Esophagus squamous epithelium (tissue), 5 donors: Measurements from ENCODE around the gene LARP4B. TPM values are rescaled to one million over a fixed set of nuclear protein-coding genes. Genes with fewer than 3 reads are reported as not detected.

Experiments used
- DNase-seq: peaks from one replicate; lab custom pipeline; 2025; lab: John Stamatoyannopoulos, UW
- H3K27ac ChIP-seq, 4 donors: fragments of 200-600 bp; sonication (generic); one replicate each; pipeline ENCODE4 v1.5.1; 2016 to 2019; ENCODE audit warnings: mild to moderate bottlenecking in 1 of 4
- H3K27me3 ChIP-seq, 4 donors: fragments of 200-600 bp; sonication (generic); 1 replicate in 3 of 4; 2 replicates in 1 of 4; pipeline versions ENCODE4 v1.5.1 to v1.6.0; 2017 to 2021; ENCODE audit warnings: antibody characterized with exemption in 1 of 4
- H3K36me3 ChIP-seq, 3 donors: fragments of 200-600 bp; sonication (generic); one replicate each; pipeline ENCODE4 v1.5.1; 2016 to 2019
- H3K4me1 ChIP-seq, 3 donors: fragments of 200-600 bp; sonication (generic); one replicate each; pipeline ENCODE4 v1.5.1; 2017 to 2019
- H3K4me3 ChIP-seq, 4 donors: fragments of 200-600 bp; sonication (generic); 1 replicate in 3 of 4; 2 replicates in 1 of 4; pipeline ENCODE4 v1.5.1; 2016 to 2019; ENCODE audit warnings: mild to moderate bottlenecking in 2 of 4, moderate library complexity in 1 of 4
- H3K9me3 ChIP-seq, 3 donors: fragments of 200-600 bp; sonication (generic); one replicate each; pipeline ENCODE4 v1.5.1; 2016 to 2019
- POLR2A ChIP-seq, 4 donors: fragments of 450-650 bp; IDR thresholded peaks; one replicate each; pipeline ENCODE4 v1.6.1; 2017; ENCODE audit warnings: antibody characterized with exemption in 4 of 4, mild to moderate bottlenecking in 4 of 4, moderate library complexity in 3 of 4
- WGBS, 2 donors: methylation state at CpG; one replicate each; pipeline ENCODE4 v1.1.5; 2018; 5-methylcytosine and 5-hydroxymethylcytosine counted together
- intact Hi-C: fragments of 100-400 bp; cut with DNase I; formaldehyde crosslinking; loops from one replicate; pipeline ENCODE4 v1.15.0; 2022
- total RNA-seq, 4 donors: library from RNA; depleted of rRNA; stranded (reverse); fragments of >200 nt; gene quantifications; one replicate each; pipeline ENCODE4 v1.1.0, GENCODE V29; 2016
- TF ChIP-seq, protein P1 (sequence below), 6 experiments: fragments of 450-650 bp in 4 of 6; fragments of 200-600 bp in 2 of 6; sonication (generic) in 2 of 6; IDR thresholded peaks; one replicate each; pipeline ENCODE4 v1.5.1; 2016 to 2019; ENCODE audit warnings: antibody characterized with exemption in 6 of 6, mild to moderate bottlenecking in 4 of 6, moderate library complexity in 4 of 6
- donor health status: DM: yes; HTN: yes; CAD: no.

Gene LARP4B
- total RNA-seq, 4 donors from 2014 or later = 32.7 to 75.5 (median 63.4) TPM

DNA sequence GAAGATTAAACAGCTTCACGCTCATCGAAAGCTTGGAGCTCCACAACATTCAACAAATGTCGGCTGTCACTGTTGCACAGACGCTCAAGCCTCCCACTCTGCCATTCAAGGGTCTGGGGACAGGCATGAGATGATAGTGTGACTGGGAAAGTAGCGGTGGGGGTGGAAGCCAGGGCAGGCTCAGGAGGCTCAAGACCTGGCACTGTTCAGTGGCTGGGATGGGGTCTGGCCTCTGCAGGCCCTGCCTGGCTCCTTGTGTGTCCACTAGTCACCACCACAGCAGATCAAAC is 43.2 kb upstream of the LARP4B start:
- WGBS, 2 donors = 92% methylated on average over 5 of the region's 5 CpGs; no CpG with 5 or more reads in 1 of the 2 donors

DNA sequence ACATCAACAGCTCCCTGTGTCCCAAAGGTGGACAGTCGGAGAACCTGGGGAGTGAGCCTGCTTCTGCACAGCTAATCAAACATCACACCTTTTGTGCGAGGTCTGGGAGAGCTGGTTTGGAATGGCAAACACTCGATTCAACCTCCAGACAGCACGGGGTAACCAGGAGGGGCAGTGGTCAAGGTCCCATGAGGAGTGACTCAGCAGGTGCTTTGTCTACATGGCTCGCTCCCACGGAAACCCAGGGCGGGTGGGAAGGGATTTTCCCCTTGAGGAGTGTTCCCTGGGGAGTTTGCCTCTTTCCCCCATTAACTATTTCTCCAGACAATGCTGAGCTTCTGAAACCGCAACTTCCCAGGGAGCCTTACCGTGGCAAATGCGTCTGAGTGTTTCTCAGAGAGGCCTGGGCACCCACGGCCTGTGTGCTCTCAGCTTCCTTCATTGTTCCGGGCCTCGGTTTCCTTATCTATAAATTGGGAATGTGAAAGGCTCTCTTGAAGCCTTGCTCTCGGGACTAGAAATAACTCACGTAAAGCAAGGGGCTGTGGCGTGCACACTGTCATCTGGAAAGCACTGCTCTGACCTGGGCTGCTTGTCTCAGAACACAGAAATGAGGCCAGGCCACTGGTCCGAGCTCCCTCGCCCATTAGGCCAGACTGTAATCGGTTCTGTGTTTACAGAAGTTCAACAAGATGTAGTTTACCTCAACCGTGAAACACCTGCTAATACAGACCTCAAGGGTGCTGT is 42.7 kb upstream of the LARP4B start:
- TF ChIP-seq, protein P1, sequence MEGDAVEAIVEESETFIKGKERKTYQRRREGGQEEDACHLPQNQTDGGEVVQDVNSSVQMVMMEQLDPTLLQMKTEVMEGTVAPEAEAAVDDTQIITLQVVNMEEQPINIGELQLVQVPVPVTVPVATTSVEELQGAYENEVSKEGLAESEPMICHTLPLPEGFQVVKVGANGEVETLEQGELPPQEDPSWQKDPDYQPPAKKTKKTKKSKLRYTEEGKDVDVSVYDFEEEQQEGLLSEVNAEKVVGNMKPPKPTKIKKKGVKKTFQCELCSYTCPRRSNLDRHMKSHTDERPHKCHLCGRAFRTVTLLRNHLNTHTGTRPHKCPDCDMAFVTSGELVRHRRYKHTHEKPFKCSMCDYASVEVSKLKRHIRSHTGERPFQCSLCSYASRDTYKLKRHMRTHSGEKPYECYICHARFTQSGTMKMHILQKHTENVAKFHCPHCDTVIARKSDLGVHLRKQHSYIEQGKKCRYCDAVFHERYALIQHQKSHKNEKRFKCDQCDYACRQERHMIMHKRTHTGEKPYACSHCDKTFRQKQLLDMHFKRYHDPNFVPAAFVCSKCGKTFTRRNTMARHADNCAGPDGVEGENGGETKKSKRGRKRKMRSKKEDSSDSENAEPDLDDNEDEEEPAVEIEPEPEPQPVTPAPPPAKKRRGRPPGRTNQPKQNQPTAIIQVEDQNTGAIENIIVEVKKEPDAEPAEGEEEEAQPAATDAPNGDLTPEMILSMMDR (IDR thresholded peaks at IDR 0.05) = no peak
- no peak for TF ChIP-seq POLR2A (IDR thresholded peaks at IDR 0.05)
- no peak for DNase-seq
- H3K27ac ChIP-seq = no peak overlapping the region

More for the DNA sequence above, 43.2 kb upstream of the LARP4B start:
- TF ChIP-seq POLR2A (IDR thresholded peaks at IDR 0.05) = no peak
- TF ChIP-seq, protein P1 (IDR thresholded peaks at IDR 0.05) = no peak
- peaks cover 0 to under 1% (median 0%) of the 10 kb centered on the region in 3 donors for H3K36me3 ChIP-seq
- peaks cover 0 to 3% (median 0%) of the 10 kb centered on the region in 4 donors for H3K27me3 ChIP-seq
- no peak overlapping the region for H3K27ac ChIP-seq
- peaks cover 0 to 22% (median 9%) of the 10 kb centered on the region in 3 donors for H3K4me1 ChIP-seq
- no peak overlapping the region for H3K4me3 ChIP-seq
- DNase-seq = no peak
- peaks cover 0 to 16% (median 5%) of the 10 kb centered on the region in 3 donors for H3K9me3 ChIP-seq
- intact Hi-C loops = no loop called here

DNA sequence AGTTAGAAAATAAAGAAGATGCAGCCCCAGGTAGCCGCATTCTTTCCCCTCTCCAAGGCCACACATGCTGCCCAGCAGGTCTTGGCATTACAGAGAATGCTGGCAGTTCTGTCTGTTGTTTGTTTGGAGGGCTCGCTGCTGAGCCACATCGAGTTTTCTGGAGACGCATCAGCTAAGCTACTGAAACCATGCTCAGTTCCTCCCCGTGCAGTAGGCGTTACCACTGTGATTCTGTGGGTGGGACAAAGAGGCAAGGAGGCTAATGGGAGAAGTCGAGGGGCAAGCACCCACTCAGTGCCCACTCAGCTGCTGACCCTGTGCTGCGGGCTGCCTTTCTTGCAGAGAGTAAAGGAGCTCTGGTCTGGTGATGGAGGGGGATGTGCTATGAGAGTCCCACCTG is 41.3 kb upstream of the LARP4B start:
- H3K27me3 ChIP-seq = peaks cover 0 to 9% (median 0%) of the 10 kb centered on the region in 4 donors
- 80 to 100% methylated on average over 2 to 7 of the region's 8 CpGs for WGBS, 2 donors
- no peak overlapping the region for H3K27ac ChIP-seq
- no peaks in the 10 kb centered on the region for H3K36me3 ChIP-seq
- H3K4me1 ChIP-seq = peaks cover 0 to 22% (median 9%) of the 10 kb centered on the region in 3 donors
- no peak overlapping the region for H3K4me3 ChIP-seq
- H3K9me3 ChIP-seq = no peaks in the 10 kb centered on the region
- intact Hi-C loops = no loop called here
- no peak for TF ChIP-seq POLR2A (IDR thresholded peaks at IDR 0.05)
- TF ChIP-seq, protein P1 (IDR thresholded peaks at IDR 0.05) = no peak
- DNase-seq = no peak

More for the DNA sequence above, 42.7 kb upstream of the LARP4B start:
- Histone ChIP-seq H3K36me3 (no peaks in the 10 kb centered on the region), H3K27me3 (peaks cover 0 to 8% (median 0%) of the 10 kb centered on the region in 4 donors), H3K4me1 (peaks cover 0 to 22% (median 9%) of the 10 kb centered on the region in 3 donors), H3K9me3 (peaks cover 0 to 11% (median 2%) of the 10 kb centered on the region in 3 donors), H3K4me3 (no peak overlapping the region)
- 64 to 70% methylated on average over 11 to 14 of the region's 20 CpGs for WGBS, 2 donors
- intact Hi-C loops = no loop called here

DNA sequence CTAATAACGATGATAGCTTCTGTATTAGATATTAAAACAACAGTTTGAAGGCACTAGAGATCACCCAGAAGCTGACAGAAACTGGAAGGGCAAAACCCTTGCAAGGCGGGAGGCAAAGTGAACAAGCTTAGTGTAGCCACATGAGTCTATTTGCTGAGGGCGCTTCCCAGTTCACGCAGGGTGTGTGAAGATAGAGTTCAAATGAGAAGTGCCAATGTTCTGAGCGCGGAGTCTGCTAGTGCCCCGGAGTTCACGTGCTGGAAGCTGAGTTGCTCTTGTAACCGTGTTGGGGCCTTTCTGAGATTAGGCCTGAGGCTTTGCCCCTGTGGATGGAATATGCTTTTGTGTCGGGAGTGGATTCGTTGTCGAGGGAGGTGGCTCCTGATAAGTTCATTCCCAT is 40.1 kb upstream of the LARP4B start:
- H3K27me3 ChIP-seq = peaks cover 0 to 9% (median 0%) of the 10 kb centered on the region in 4 donors
- no peak overlapping the region for H3K4me3 ChIP-seq
- WGBS, 2 donors = 68 to 77% methylated on average over 12 of the region's 12 CpGs
- H3K27ac ChIP-seq = peak overlapping the region in 2 of 4 donors; percentile 19 to 38
- TF ChIP-seq, protein P1 (IDR thresholded peaks at IDR 0.05) = no peak
- TF ChIP-seq POLR2A (IDR thresholded peaks at IDR 0.05) = no peak
- no peak for DNase-seq
- H3K36me3 ChIP-seq = no peaks in the 10 kb centered on the region
- no peaks in the 10 kb centered on the region for H3K9me3 ChIP-seq
- intact Hi-C loops = no loop called here
- peaks cover 0 to 22% (median 9%) of the 10 kb centered on the region in 3 donors for H3K4me1 ChIP-seq

DNA sequence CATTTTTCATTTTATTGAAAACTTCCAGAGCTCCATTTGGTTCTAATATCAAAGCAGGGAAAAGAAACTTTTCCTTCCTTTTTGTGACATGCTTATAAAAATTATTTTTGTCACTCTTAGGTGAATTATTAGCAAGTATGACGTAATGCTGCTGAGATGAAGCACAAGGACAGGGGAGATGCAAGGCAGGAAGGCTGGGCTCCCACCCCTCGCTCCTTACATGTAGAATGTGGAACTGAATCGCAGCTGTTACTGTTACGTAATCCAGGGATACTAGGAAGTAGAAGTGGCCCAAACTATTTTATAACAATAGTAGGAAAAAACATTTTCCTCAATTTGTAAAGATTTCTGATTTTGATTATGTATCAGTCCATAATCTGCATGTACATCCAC is 39.6 kb upstream of the LARP4B start:
- DNase-seq = no peak
- intact Hi-C loops = no loop called here
- no peak overlapping the region for H3K4me3 ChIP-seq
- no peaks in the 10 kb centered on the region for H3K36me3 ChIP-seq
- TF ChIP-seq, protein P1 (IDR thresholded peaks at IDR 0.05) = no peak
- no peak for TF ChIP-seq POLR2A (IDR thresholded peaks at IDR 0.05)
- no peaks in the 10 kb centered on the region for H3K9me3 ChIP-seq
- peak overlapping the region in 2 of 4 donors; percentile 19 to 38 for H3K27ac ChIP-seq
- peaks cover 0 to 22% (median 9%) of the 10 kb centered on the region in 3 donors for H3K4me1 ChIP-seq
- 52 to 68% methylated on average over 4 of the region's 4 CpGs for WGBS, 2 donors
- peaks cover 0 to 9% (median 0%) of the 10 kb centered on the region in 4 donors for H3K27me3 ChIP-seq
